Measurements from ENCODE around the gene NOX5.

DNA sequence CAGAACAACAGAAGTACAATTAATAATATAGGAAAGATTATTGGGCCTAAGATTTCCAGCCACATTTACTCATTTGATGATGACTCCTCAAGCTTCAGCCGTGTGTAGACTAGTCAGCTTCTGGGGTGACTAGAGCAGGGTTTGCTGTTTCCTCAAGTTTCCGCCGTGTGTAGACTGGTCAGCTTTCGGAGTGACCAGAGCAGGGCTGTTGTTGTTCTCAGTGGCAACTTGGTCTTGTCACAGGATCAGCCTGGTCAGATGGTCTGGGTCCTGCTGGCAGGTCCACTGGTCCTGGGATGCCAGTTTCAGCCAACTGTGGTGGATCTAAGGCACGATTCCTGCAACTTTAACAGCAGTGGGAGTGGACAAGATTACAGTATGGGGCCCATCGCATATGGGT is 21.8 kb upstream of the NOX5 start:
- TF ChIP-seq, protein P1, sequence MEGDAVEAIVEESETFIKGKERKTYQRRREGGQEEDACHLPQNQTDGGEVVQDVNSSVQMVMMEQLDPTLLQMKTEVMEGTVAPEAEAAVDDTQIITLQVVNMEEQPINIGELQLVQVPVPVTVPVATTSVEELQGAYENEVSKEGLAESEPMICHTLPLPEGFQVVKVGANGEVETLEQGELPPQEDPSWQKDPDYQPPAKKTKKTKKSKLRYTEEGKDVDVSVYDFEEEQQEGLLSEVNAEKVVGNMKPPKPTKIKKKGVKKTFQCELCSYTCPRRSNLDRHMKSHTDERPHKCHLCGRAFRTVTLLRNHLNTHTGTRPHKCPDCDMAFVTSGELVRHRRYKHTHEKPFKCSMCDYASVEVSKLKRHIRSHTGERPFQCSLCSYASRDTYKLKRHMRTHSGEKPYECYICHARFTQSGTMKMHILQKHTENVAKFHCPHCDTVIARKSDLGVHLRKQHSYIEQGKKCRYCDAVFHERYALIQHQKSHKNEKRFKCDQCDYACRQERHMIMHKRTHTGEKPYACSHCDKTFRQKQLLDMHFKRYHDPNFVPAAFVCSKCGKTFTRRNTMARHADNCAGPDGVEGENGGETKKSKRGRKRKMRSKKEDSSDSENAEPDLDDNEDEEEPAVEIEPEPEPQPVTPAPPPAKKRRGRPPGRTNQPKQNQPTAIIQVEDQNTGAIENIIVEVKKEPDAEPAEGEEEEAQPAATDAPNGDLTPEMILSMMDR (IDR thresholded peaks at IDR 0.05 in 8 of 11, conservative IDR thresholded peaks at IDR 0.05 in 3 of 11) = no peak
- TF ChIP-seq POLR2AphosphoS5 (IDR thresholded peaks at IDR 0.05) (no peak), POLR2A (IDR thresholded peaks at IDR 0.05) (no peak)
